Heart right ventricle (tissue), 16 donors: ENCODE data around the gene ABHD17C. TPM values are rescaled to one million over a fixed set of nuclear protein-coding genes. Genes with fewer than 3 reads are reported as not detected.
A peak's percentile ranks its signal among the peaks of the same experiment; 100 is the strongest.

Experiments
- ATAC-seq, 8 donors: fragments of 200-7000 bp; cut with Tn5 transposase; one replicate each; pipeline ENCODE4 v1.9.1; 2020; ENCODE audit warnings: mild to moderate bottlenecking in 8 of 8, moderate library complexity in 8 of 8, moderate number of reproducible peaks in 1 of 8
- DNase-seq, 2 donors: peaks; one replicate each; pipeline ENCODE4 v3.0.0-alpha.2; 2020
- H3K27ac ChIP-seq, 10 donors: fragments of 200-600 bp; sonication (generic) in 2 of 10; one replicate each; pipeline versions ENCODE4 v1.5.0 to v1.8.0; 2020 to 2022; ENCODE audit warnings: mild to moderate bottlenecking in 3 of 10
- H3K27me3 ChIP-seq, 7 donors: fragments of 200-600 bp; one replicate each; pipeline ENCODE4 v1.8.0; 2021 to 2022; ENCODE audit warnings: mild to moderate bottlenecking in 2 of 7
- H3K36me3 ChIP-seq, 9 donors: fragments of 200-600 bp; sonication (generic) in 1 of 9; one replicate each; pipeline versions ENCODE4 v1.5.0 to v1.8.0; 2020 to 2022; ENCODE audit warnings: mild to moderate bottlenecking in 2 of 9
- H3K4me1 ChIP-seq, 9 donors: fragments of 200-600 bp; sonication (generic) in 1 of 9; one replicate each; pipeline versions ENCODE4 v1.5.0 to v1.8.0; 2020 to 2022; ENCODE audit warnings: mild to moderate bottlenecking in 4 of 9
- H3K4me3 ChIP-seq, 10 donors: fragments of 200-600 bp; sonication (generic) in 2 of 10; one replicate each; pipeline versions ENCODE4 v1.5.0 to v1.8.0; 2020 to 2022; ENCODE audit warnings: mild to moderate bottlenecking in 7 of 10, moderate library complexity in 2 of 10
- H3K9me3 ChIP-seq, 11 donors: fragments of 200-600 bp in 10 of 11; sonication (generic) in 2 of 11; one replicate each; pipeline versions ENCODE4 v1.5.0 to v1.8.0; 2013 to 2022; ENCODE audit warnings: mild to moderate bottlenecking in 2 of 11, control low read depth in 1 of 11, moderate library complexity in 1 of 11
- WGBS, 2 donors: extraction: QIAGEN DNeasy Blood & Tissue Kit; methylation state at CpG; one replicate each; pipeline ENCODE4 v1.1.7; 2013; ENCODE audit warnings: inconsistent platforms in 1 of 2; 5-methylcytosine and 5-hydroxymethylcytosine counted together
- intact Hi-C, 10 donors: fragments of 100-400 bp; cut with DNase I; formaldehyde crosslinking; loops; one replicate each; pipeline versions ENCODE4 v1.11.1 to v1.14.2; 2022
- polyA plus RNA-seq, 2 donors: library from polyadenylated mRNA; stranded (reverse); fragments of 200-250 nt; gene quantifications; one replicate each; pipeline ENCODE4 v1.2.3, GENCODE V29; 2013
- total RNA-seq, 10 donors: library from RNA; stranded (reverse); fragmentation: NEBNext Ultra II Directional in 3 of 10; extraction: Animal tissue kit (Norgen Biotek cat#: 25700) in 3 of 10; gene quantifications; one replicate each; pipeline versions ENCODE4 v1.2.1 to v1.2.4, GENCODE V29; 2021 to 2023
- TF ChIP-seq, protein P1 (sequence below), 9 donors: fragments of 200-600 bp; sonication (generic) in 2 of 9; IDR thresholded peaks; one replicate each; pipeline versions ENCODE4 v1.5.0 to v1.8.0; 2021 to 2022; ENCODE audit warnings: antibody characterized with exemption in 9 of 9, mild to moderate bottlenecking in 5 of 9, moderate library complexity in 1 of 9
- donor health status: Arrhythmogenic right ventricular cardiomyopathy.
- donor health status: ischemic (EF 13 %, LVEDD 7.1; RV severe dilation, severe dysfunction).
- donor health status: healthy with polysubstance abuse.
- donor health status: DM: no; HTN: yes; CAD: no.
- donor health status: DM: no; HTN: no; CAD: no.
- donor health status: ischemic (EF 25% LVEDD 6.9; RV normal size, moderate dysfunction).
- donor health status: ischemic (EF 25% LVEDD 5.7; RV mildly dilated, moderate dysfunction).
- donor health status: healthy.
- donor health status: DM: yes; HTN: yes; CAD: no.
- donor health status: Ischemic cardiomyopathy.
- donor health status: ischemic (EF 35%, LVEDD 5.7; RV mildly dilated, moderate dysfunction).
- donor health status: nonischemic (EF 11% LVEDD 7.7; RV severe dilation, severe dysfunction).
- donor health status: DM: yes; HTN: yes; CAD: no.
- donor health status: PGD.
- donor health status: ischemic (EF 29% LVEDD 5.4; RV normal size, mild dysfunction).
- donor health status: nonischemic (EF 23%, LVEDD 6.1; RV moderate dilation, normal function).

The ABHD17C gene
- total and polyA plus RNA-seq, 12 donors: 2.3 to 8.5 (median 4.2) TPM

GRCh38 chr15:80780416-80781221, 85.5 kb downstream of the ABHD17C start:
- Histone ChIP-seq H3K27ac (no peak overlapping the region), H3K4me3 (peak overlapping the region in 7 of 10 donors; percentile 40 to 58 (median 57)), H3K27me3 (peaks cover 0 to 69% (median 38%) of the 10 kb centered on the region in 7 donors), H3K9me3 (no peaks in the 10 kb centered on the region), H3K4me1 (peaks cover 14 to 53% (median 38%) of the 10 kb centered on the region in 9 donors), H3K36me3 (no peaks in the 10 kb centered on the region)
- 3 to 4% methylated on average over 40 of the region's 40 CpGs for WGBS, 2 donors
- ATAC-seq (peak in 7 of 8 donors; percentile 37 to 74 (median 59)), DNase-seq (peak; percentile 56 to 63)
- intact Hi-C loops: loop anchor here in 5 of 10 donors (2.0 to 5.0 kb wide), 4 partner anchors 187 to 326 kb away; no protein-coding TSS in a partner anchor
- TF ChIP-seq, protein P1, sequence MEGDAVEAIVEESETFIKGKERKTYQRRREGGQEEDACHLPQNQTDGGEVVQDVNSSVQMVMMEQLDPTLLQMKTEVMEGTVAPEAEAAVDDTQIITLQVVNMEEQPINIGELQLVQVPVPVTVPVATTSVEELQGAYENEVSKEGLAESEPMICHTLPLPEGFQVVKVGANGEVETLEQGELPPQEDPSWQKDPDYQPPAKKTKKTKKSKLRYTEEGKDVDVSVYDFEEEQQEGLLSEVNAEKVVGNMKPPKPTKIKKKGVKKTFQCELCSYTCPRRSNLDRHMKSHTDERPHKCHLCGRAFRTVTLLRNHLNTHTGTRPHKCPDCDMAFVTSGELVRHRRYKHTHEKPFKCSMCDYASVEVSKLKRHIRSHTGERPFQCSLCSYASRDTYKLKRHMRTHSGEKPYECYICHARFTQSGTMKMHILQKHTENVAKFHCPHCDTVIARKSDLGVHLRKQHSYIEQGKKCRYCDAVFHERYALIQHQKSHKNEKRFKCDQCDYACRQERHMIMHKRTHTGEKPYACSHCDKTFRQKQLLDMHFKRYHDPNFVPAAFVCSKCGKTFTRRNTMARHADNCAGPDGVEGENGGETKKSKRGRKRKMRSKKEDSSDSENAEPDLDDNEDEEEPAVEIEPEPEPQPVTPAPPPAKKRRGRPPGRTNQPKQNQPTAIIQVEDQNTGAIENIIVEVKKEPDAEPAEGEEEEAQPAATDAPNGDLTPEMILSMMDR (IDR thresholded peaks at IDR 0.05): no peak

DNA sequence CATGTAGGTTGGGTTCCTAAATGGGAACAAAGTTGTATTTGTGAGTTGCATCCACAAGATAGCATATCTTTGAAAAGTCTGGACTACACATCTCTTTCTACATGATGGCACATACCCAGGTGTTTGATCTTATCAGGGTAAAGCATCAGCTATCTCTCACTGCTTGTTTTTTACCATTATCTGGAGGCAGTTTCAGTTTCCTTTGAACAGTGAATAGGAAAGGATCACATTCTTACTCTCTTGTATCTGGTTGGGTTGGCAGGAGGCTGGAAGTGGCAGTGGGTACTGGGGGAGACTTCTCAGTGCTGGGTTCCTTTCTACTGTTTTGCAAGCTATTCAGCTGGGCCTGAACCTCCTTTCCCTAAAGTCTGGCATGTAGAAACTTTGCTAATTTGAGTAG, 88.2 kb downstream of the ABHD17C start:
- DNase-seq: no peak
- Histone ChIP-seq H3K9me3 (no peaks in the 10 kb centered on the region), H3K27me3 (peaks cover 0 to 64% (median 41%) of the 10 kb centered on the region in 7 donors), H3K27ac (no peak overlapping the region), H3K36me3 (no peaks in the 10 kb centered on the region), H3K4me1 (peaks cover 7 to 33% (median 22%) of the 10 kb centered on the region in 9 donors), H3K4me3 (no peak overlapping the region)
- TF ChIP-seq, protein P1 (IDR thresholded peaks at IDR 0.05): no peak
- ATAC-seq: no peak
- intact Hi-C loops: loop anchor here in 3 of 10 donors (5.0 kb wide), 2 partner anchors 184 to 189 kb away; no protein-coding TSS in a partner anchor

- Histone ChIP-seq H3K9me3 (no peaks in the 10 kb centered on the region), H3K4me1 (peaks cover 2 to 21% (median 4%) of the 10 kb centered on the region in 9 donors), H3K27me3 (peaks cover 0 to 43% (median 22%) of the 10 kb centered on the region in 7 donors), H3K4me3 (no peak overlapping the region), H3K27ac (no peak overlapping the region), H3K36me3 (no peaks in the 10 kb centered on the region)
- TF ChIP-seq, protein P1 (IDR thresholded peaks at IDR 0.05): no peak
- whole genome bisulfite sequencing, 2 donors: 95% methylated on average over 5 of the region's 5 CpGs
- DNase-seq: no peak
- ATAC-seq: no peak
- intact Hi-C loops: no loop called here
Observed at GRCh38 chr15:80785335-80785734, 90.2 kb downstream of the ABHD17C start.

GRCh38 chr15:80785811-80786354, 90.8 kb downstream of the ABHD17C start:
- no peak overlapping the region for H3K27ac ChIP-seq
- no peak for ATAC-seq
- TF ChIP-seq, protein P1 (IDR thresholded peaks at IDR 0.05): no peak
- no peaks in the 10 kb centered on the region for H3K9me3 ChIP-seq
- intact Hi-C loops: no loop called here
- peaks cover 0 to 37% (median 17%) of the 10 kb centered on the region in 7 donors for H3K27me3 ChIP-seq
- 91 to 92% methylated on average over 5 of the region's 5 CpGs for WGBS, 2 donors
- peaks cover 0 to 16% (median 0%) of the 10 kb centered on the region in 9 donors for H3K4me1 ChIP-seq
- no peak for DNase-seq
- H3K36me3 ChIP-seq: no peaks in the 10 kb centered on the region
- H3K4me3 ChIP-seq: no peak overlapping the region
